SHP77 treated with DMSO at 0.1 percent for 48 hours (cell line): ENCODE measurements around the gene GAPT.

ENCODE experiments used
- DNase-seq: peaks from one replicate; lab custom pipeline; 2025; lab: John Stamatoyannopoulos, UW

GAPT gene

DNA sequence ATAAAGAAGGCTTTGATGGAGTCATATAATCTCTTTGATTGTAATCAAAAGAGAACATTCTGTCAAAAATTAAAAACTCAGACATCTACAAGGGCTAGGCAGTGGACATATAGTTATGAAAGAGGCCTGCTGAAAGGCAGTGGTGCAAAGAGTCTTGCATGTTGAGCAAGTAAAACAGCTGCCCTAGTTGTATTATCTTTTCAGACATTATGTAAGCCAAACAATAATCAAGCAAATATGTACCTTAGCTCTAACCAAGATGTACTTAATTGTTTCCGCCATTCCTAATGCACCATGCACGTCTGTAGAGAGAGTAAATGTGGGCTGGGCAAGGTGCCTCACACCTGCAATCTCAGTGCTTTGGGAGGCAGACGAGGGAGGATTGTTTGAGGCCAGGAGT lies 14.3 kb downstream of the GAPT start:
- DNase-seq: no peak

DNA sequence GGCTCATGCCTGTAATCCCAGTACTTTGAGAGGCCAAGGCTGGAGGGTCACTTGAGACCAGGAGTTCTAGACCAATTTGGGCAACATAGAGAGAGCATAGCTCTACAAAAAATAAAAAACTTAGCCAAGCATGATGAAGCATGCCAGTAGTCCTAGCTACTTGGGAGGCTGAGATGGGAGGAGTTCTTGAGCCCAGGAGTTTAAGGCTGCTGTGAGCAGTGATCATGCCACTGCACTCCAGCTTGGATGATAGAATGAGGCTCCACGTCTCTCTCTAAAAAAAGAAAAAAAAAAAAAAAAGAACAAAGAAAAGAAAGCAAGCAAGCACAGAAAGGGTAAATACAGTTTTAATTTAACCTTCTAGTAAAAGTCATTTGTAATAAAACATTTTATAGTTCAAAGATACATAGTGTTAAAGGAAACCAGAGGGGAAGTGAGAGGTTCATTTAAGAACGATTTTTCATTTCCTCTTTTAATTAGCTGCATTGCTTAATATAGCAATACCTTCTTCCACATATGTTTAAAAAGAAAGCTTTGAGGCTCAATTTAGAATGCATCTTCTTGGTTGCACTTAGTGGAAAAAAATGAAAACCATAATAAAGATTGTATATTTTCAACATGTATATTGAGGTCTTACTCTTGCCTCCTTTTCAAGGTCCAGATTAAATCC lies 14.9 kb downstream of the GAPT start:
- DNase-seq: no peak

DNA sequence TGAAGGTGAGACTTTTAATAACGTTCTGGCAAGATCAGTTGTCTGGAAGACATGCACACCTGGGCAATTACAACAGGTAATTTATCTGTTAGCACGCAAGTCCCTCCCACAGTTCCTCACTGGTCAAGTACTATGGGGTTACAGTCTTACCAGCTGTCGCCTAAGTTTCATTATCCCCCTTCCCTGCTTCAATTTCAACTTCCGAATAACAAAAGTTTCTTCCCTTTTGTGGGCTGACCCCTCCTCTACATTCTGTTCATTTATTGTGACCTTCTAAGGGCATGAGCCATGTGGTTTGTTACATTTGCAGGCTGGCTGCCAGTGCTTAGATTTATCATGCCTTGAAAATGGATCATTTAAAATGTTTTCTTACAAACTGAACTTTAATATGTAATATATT lies 16.5 kb downstream of the GAPT start:
- no peak for DNase-seq

DNA sequence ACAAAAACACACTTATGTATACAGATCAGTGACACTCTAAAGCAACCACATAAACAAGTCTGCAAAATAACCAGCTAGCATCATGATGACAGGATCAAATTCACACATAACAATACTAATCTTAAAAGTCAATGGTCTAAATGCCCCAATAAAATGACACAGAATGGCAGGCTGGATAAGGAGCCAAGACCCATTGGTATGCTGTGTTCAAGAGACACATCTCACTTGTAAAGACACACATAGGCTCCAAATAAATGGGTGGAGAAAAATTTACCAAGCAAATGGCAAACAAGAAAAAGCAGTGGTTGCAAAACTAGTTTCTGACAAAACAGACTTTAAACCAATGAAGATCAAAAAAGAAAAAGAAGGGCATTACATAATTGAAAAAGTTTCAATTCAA lies 26.0 kb downstream of the GAPT start:
- DNase-seq: no peak

DNA sequence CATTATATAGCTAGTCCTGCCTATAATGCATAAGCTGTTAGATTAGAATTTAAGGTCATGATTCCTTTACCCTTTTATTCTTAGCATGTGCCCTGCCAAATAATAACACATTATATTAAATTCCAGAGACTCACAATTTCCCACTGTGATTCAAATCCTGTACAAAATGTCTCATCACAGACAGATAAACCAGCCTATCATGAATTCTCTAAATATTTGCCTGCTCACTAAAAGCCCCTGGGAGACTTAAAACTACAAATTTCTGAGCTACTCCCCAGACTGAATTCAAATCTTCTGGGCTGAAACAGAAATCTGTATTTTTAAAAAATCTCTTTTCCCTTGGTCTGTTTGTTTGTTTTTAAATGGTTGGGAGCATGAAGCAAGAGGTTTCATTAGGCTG lies 32.7 kb downstream of the GAPT start:
- DNase-seq: no peak

DNA sequence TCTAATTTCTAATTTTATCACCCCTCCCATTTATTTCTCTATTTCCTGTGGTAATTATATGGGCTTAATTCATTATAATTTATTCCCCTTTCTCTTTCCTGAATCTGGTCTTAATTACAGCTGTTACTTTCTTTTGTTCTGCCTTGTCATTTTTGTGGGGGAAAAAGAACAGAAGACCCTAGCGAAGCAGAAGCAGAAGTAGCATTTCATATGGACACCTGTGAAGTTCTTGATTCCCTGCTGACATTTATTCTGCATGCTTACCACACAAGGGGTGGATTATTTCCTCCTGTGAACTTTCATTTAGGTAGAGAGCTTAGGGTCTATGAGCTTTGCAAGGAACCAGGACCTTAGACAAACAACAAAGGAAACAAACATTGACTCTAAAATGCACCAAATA lies 33.3 kb downstream of the GAPT start:
- DNase-seq: no peak

DNA sequence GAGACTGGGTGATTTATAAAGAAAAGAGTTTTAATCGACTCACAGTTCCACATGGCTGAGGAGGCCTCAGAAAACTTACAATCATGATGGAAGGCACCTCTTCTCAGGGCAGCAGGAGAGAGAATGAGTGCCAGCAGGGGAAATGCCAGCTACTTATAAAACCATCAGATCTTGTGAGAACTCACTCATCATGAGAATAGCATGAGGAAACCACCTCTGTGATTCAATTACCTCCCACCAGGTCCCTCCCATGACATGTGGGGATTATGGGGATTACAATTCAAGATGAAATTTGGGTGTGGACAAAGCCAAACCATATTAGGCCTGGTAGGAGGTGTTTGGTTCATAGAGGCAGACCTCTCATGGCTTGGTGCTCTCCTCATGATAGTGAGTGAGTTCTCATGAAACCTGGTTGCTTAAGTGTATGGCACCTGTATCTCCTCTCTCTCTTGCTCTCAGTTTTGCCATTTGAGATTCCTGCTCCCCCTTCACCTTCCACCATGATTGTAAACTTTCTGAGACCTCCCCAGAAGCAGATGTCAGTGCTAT lies 39.8 kb downstream of the GAPT start:
- no peak for DNase-seq

DNA sequence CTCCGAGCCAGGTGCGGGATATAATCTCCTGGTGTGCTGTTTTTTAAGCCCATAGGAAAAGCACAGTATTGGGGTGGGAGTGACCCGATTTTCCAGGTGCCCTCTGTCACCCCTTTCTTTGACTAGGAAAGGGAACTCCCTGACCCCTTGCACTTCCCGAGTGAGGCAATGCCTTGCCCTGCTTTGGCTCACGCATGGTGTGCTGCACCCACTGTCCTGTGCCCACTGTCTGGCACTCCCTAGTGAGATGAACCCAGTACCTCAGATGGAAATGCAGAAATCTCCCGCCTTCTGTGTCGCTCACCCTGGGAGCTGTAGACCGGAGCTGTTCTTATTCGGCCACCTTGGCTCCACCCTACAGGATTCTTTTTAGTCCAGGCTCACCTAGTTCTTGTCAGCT lies 50.7 kb downstream of the GAPT start:
- peak; percentile 13 for DNase-seq

DNA sequence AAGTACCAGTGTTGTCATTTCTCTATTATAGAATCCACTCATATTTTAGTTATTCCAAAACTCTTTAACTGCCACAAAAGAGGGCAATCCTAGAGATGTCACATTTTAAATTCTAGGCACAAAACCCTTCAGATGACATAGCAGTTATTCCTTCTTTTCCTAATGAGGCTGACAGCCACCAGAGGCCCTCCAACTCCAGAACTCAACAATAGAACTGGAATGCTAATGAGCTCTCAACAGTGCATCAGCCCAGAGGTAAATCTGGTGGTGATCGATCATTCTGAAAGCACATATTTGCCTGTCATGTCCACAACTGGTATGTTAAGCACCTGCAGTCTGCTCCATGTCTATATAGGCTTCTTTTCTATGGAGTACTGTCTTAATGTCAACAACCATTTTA lies 51.5 kb downstream of the GAPT start:
- peak; percentile 52 for DNase-seq

DNA sequence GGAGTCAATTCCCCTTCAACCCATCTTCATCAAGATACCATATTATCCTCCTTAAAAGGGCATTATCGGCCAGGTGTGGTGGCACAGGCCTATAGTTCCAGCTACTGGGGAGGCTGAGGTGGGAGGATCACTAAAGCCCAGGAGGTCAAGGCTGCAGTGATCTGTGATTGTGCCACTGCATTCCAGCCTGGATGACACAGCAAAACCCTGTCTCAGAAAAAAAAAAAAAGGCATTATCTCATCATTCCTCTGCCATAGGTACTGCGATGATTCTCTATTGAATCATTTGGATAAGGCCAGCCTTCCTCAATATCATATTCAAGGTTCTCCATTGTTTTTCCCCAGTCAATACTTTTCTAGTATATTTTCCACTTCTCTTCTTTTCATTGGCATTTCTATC lies 52.5 kb downstream of the GAPT start:
- DNase-seq: no peak

DNA sequence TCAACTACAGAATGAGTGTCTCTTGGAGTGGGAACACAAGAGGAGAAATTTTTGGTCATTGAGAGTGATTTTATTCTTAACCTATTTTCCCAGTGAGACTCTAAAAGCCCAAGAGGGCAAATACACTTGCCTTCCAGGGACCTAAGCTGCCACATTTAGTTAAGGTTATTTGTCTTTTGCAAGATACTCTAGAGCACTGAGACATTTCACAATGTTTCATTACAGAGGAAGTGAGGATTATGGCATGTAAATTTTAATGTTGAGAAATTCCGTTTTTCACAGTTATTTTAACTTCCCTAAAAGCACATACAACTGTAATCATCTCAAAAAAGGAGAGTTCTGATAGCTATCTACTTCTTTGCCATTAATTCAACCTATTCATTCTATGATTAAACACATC lies 53.0 kb downstream of the GAPT start:
- DNase-seq: no peak

DNA sequence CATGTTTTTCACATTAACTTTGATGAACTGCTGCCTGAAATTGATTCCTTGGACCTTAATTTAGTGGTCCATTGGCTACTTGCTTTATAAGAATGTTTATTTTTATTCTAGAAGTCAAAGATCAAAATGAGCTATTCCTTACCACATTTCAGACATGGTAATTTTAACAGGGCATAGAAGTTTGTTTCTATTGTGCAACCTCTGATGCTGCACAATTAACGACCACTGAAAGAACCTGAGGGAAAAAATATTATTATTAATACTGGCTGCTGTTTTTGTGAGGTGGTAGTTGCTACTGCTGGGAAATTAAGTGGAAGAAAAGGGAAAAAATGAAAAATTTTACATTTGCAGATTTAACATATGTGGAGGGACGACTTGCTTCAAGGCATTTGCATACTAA lies 53.7 kb downstream of the GAPT start:
- no peak for DNase-seq

DNA sequence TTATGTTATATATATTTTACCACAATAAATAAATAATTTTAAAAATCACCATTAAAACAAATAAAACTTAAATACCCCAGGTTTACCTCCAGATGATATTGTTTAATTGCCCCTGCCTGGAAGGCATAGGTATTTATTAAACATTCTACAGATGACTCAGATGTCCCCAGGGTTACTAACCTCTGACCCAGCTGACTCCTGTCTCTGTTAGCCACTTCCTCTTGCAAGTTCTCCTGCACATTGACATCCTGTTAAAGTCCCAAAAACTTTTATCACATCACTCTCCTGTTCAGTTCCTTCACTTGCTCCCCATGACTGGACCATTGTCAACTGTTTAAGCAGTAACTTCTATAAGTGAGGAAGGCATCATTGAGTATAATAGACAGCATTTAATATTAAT lies 54.7 kb downstream of the GAPT start:
- DNase-seq: no peak
